HEK293 (cell line): Measurements from ENCODE around the gene NAALADL2.

Source experiments
- CTCF ChIA-PET: fragments of 350-600 bp; formaldehyde crosslinking; extraction: SDS; loops from one replicate; lab custom pipeline; 2021; ENCODE audit warnings: antibody characterized with exemption; lab: Yijun Ruan, JAX
- POLR2A ChIA-PET: fragments of 300-600 bp; formaldehyde crosslinking; extraction: SDS; loops from one replicate; lab custom pipeline; 2020; ENCODE audit warnings: antibody characterized with exemption, inconsistent platforms; lab: Yijun Ruan, JAX
- H3K27ac ChIP-seq: fragments of 200-500 bp; sonication (Bioruptor generic); 2 replicates; pipeline ENCODE4 v1.5.1; 2014; ENCODE audit warnings: low read depth, low read length, control low read depth, inconsistent platforms; ENCODE audit errors: extremely low read depth
- H3K36me3 ChIP-seq, 2 experiments: fragments of 200-500 bp in 1 of 2; sonication (Bioruptor generic) in 1 of 2; 1 replicate in 1 of 2; 2 replicates in 1 of 2; pipeline ENCODE4 v1.5.1; 2014 to 2017; ENCODE audit warnings: inconsistent platforms in 2 of 2, low read length in 2 of 2; ENCODE audit not compliant: control insufficient read depth in 2 of 2, insufficient read depth in 1 of 2
- H3K4me1 ChIP-seq: fragments of 200-500 bp; sonication (Bioruptor generic); 2 replicates; pipeline ENCODE4 v1.5.1; 2014; ENCODE audit warnings: mild to moderate bottlenecking, low read length, inconsistent platforms; ENCODE audit not compliant: control insufficient read depth, insufficient read depth
- H3K4me3 ChIP-seq: 2 replicates; pipeline ENCODE4 v1.5.1; 2011; ENCODE audit warnings: low read depth, mild to moderate bottlenecking, control low read depth, low read length, moderate library complexity
- H3K9me3 ChIP-seq: fragments of 200-500 bp; sonication (Bioruptor generic); 2 replicates; pipeline ENCODE4 v1.5.1; 2014; ENCODE audit warnings: low read depth, low read length, inconsistent platforms; ENCODE audit not compliant: control insufficient read depth, insufficient read depth
- AEBP2 ChIP-seq: fragments of 450-650 bp; formaldehyde crosslinking; IDR thresholded peaks from 2 replicates; pipeline ENCODE4 v1.5.1; 2016; ENCODE audit warnings: missing biosample characterization, missing genetic modification characterization, borderline replicate concordance
- GLIS1 ChIP-seq: fragments of 450-650 bp; formaldehyde crosslinking; IDR thresholded peaks from 2 replicates; pipeline ENCODE4 v1.5.1; 2016; ENCODE audit warnings: missing biosample characterization, missing genetic modification characterization
- HOXD13 ChIP-seq: sonication (generic); formaldehyde crosslinking; IDR thresholded peaks from 2 replicates; pipeline ENCODE4 v1.8.0; 2022; ENCODE audit warnings: missing genetic modification reagents, borderline replicate concordance
- KLF10 ChIP-seq: fragments of 450-650 bp; IDR thresholded peaks from 2 replicates; pipeline ENCODE4 v1.5.1; 2018; ENCODE audit warnings: missing biosample characterization, mild to moderate bottlenecking, missing genetic modification characterization
- PRDM10 ChIP-seq: fragments of 450-650 bp; formaldehyde crosslinking; IDR thresholded peaks from 2 replicates; pipeline ENCODE4 v1.5.1; 2016; ENCODE audit warnings: missing biosample characterization, missing genetic modification characterization
- PRDM2 ChIP-seq: fragments of 450-650 bp; formaldehyde crosslinking; IDR thresholded peaks from 2 replicates; pipeline ENCODE4 v1.5.1; 2016; ENCODE audit warnings: missing biosample characterization, missing genetic modification characterization, borderline replicate concordance
- PRDM6 ChIP-seq: fragments of 450-650 bp; formaldehyde crosslinking; IDR thresholded peaks from 2 replicates; pipeline ENCODE4 v1.5.1; 2017; ENCODE audit warnings: missing biosample characterization, missing genetic modification characterization
- SETDB1 ChIP-seq: IDR thresholded peaks from one replicate; pipeline ENCODE4 v1.6.1; 2017; ENCODE audit warnings: mild to moderate bottlenecking, low read length, moderate library complexity, mixed read lengths; ENCODE audit not compliant: insufficient read length
- ZBTB21 ChIP-seq: fragments of 450-650 bp; formaldehyde crosslinking; IDR thresholded peaks from 2 replicates; pipeline ENCODE4 v1.5.1; 2017; ENCODE audit warnings: missing biosample characterization, missing genetic modification characterization
- ZNF169 ChIP-seq: fragments of 450-650 bp; formaldehyde crosslinking; IDR thresholded peaks from 2 replicates; pipeline ENCODE4 v1.5.1; 2016; ENCODE audit warnings: missing biosample characterization, missing genetic modification characterization
- ZNF18 ChIP-seq: fragments of 450-650 bp; formaldehyde crosslinking; IDR thresholded peaks from 2 replicates; pipeline ENCODE4 v1.5.1; 2016; ENCODE audit warnings: missing biosample characterization, missing genetic modification characterization
- ZNF19 ChIP-seq: fragments of 450-650 bp; formaldehyde crosslinking; IDR thresholded peaks from 2 replicates; pipeline ENCODE4; 2016; ENCODE audit warnings: missing biosample characterization, missing genetic modification characterization, low read depth
- ZNF26 ChIP-seq: fragments of 450-650 bp; formaldehyde crosslinking; IDR thresholded peaks from 2 replicates; pipeline ENCODE4 v1.5.1; 2016; ENCODE audit warnings: missing biosample characterization, missing genetic modification characterization
- ZNF324 ChIP-seq: fragments of 450-650 bp; formaldehyde crosslinking; IDR thresholded peaks from 2 replicates; pipeline ENCODE4 v1.5.1; 2016; ENCODE audit warnings: missing biosample characterization, missing genetic modification characterization
- ZNF335 ChIP-seq: fragments of 450-650 bp; formaldehyde crosslinking; conservative IDR thresholded peaks from 2 replicates; pipeline ENCODE4 v1.5.1; 2016; ENCODE audit warnings: missing biosample characterization, missing genetic modification characterization
- ZNF350 ChIP-seq: fragments of 450-650 bp; formaldehyde crosslinking; IDR thresholded peaks from 2 replicates; pipeline ENCODE4 v1.5.0; 2017; ENCODE audit warnings: missing biosample characterization, mild to moderate bottlenecking, missing genetic modification characterization
- ZNF404 ChIP-seq: fragments of 450-650 bp; formaldehyde crosslinking; IDR thresholded peaks from 2 replicates; pipeline ENCODE4 v1.5.1; 2017; ENCODE audit warnings: missing biosample characterization, missing genetic modification characterization
- ZNF433 ChIP-seq: fragments of 450-650 bp; formaldehyde crosslinking; IDR thresholded peaks from 2 replicates; pipeline ENCODE4 v1.5.1; 2016; ENCODE audit warnings: missing biosample characterization, missing genetic modification characterization, low read depth
- ZNF529 ChIP-seq: fragments of 450-650 bp; formaldehyde crosslinking; IDR thresholded peaks from 2 replicates; pipeline ENCODE4 v1.5.1; 2017; ENCODE audit warnings: missing genetic modification characterization, missing biosample characterization; ENCODE audit not compliant: insufficient replicate concordance
- ZNF561 ChIP-seq: fragments of 450-650 bp; IDR thresholded peaks from 2 replicates; pipeline ENCODE4 v1.5.1; 2018; ENCODE audit warnings: missing biosample characterization, missing genetic modification characterization, borderline replicate concordance

Gene NAALADL2

GRCh38 chr3:175068587-175068986, 209.5 kb downstream of the NAALADL2 start (continued):
- TF ChIP-seq PRDM2 (tag by site-specific recombination) (no peak), ZNF335 (no peak), AEBP2 (no peak), ZNF169 (tag by site-specific recombination) (no peak), ZBTB21 (no peak), PRDM10 (tag by site-specific recombination) (no peak)

GRCh38 chr3:175070946-175071345, 211.8 kb downstream of the NAALADL2 start:
- POLR2A ChIA-PET = no interaction called here
- no peak overlapping the region for H3K27ac ChIP-seq

More at GRCh38 chr3:175070946-175071345, 211.8 kb downstream of the NAALADL2 start:
- CTCF ChIA-PET = no interaction called here
- no peaks in the 10 kb centered on the region for H3K4me1 ChIP-seq
- no peak overlapping the region for H3K4me3 ChIP-seq
- TF ChIP-seq ZNF561 (tag by site-specific recombination) (no peak), ZNF404 (tag by site-specific recombination) (no peak), ZNF433 (tag by site-specific recombination) (no peak), ZNF19 (tag by site-specific recombination) (no peak), SETDB1 (no peak), KLF10 (tag by site-specific recombination) (no peak), GLIS1 (tag by site-specific recombination) (no peak), ZNF350 (tag by site-specific recombination) (no peak), ZNF324 (no peak), ZNF529 (tag by site-specific recombination) (no peak), PRDM6 (tag by site-specific recombination) (no peak), ZNF26 (tag by site-specific recombination) (no peak), ZNF169 (tag by site-specific recombination) (no peak), HOXD13 (CRISPR knock-in tag) (no peak), ZNF18 (tag by site-specific recombination) (no peak)
- no peaks in the 10 kb centered on the region for H3K36me3 ChIP-seq
- H3K9me3 ChIP-seq = no peaks in the 10 kb centered on the region
